Measurements from ENCODE around the gene ZSCAN30. TPM values are rescaled to one million over a fixed set of nuclear protein-coding genes. Genes with fewer than 3 reads are reported as not detected.

Gene ZSCAN30
- total and polyA plus RNA-seq, 2 of the 13 experiments (the other 11 are each of a cell fraction or from before 2014, with no cell fraction given) = 7.4 to 7.7 TPM

DNA sequence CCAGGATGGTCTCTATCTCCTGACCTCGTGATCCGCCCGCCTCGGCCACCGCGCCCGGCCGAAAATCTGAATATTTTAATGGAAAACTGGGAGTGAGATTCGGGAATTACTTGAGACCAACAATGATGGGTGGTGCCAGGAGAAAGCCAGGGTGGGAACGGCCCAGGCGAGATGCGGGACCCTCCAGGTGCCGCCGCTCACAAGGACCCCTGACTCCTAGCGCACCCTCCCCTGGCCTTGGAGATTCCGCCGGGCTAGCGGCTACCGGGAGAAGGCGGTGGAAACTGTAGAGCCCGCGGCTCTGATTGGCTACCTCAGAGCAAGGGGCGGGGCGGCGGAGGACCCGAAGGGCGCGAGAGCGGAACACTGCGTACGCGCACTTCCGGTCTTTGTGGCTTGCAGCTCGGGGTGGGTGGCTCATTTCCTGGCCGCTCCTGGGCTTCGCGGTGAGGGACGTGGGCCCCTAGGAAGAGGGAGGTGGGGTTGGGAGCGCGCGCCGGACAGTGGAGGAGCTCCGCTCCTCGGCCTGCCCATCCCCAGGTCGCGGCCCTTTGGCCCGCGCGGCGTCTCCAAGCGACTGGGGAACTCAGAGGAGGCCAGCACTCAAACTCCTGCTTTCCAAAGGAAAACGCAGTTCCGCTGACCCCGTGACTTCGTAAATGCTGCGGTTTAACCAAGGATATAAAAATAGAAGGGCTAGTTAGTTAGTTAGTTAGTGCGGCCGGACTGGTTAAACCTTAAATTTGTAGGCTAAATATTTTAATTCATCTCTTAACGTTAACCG, 49.2 kb downstream of the ZSCAN30 start, which contains the start of gene ZNF397 (continued):
- TF ChIP-seq ZNF713 (CRISPR knock-in tag; IDR thresholded peaks at IDR 0.05) = no peak
- TF ChIP-seq ZNF234 (CRISPR knock-in tag; conservative IDR thresholded peaks at IDR 0.05) = no peak
- TF ChIP-seq ZNF557 (CRISPR knock-in tag; IDR thresholded peaks at IDR 0.05) = peak; percentile 67; the same call in 1 of the 2 replicates
- no peak for TF ChIP-seq HMG20A (CRISPR knock-in tag; IDR thresholded peaks at IDR 0.05; ENCODE audit: borderline replicate concordance)
- TF ChIP-seq DPF2 (CRISPR knock-in tag; IDR thresholded peaks at IDR 0.05; ENCODE audit: borderline replicate concordance, low read depth) = no peak
- TF ChIP-seq, protein P1, sequence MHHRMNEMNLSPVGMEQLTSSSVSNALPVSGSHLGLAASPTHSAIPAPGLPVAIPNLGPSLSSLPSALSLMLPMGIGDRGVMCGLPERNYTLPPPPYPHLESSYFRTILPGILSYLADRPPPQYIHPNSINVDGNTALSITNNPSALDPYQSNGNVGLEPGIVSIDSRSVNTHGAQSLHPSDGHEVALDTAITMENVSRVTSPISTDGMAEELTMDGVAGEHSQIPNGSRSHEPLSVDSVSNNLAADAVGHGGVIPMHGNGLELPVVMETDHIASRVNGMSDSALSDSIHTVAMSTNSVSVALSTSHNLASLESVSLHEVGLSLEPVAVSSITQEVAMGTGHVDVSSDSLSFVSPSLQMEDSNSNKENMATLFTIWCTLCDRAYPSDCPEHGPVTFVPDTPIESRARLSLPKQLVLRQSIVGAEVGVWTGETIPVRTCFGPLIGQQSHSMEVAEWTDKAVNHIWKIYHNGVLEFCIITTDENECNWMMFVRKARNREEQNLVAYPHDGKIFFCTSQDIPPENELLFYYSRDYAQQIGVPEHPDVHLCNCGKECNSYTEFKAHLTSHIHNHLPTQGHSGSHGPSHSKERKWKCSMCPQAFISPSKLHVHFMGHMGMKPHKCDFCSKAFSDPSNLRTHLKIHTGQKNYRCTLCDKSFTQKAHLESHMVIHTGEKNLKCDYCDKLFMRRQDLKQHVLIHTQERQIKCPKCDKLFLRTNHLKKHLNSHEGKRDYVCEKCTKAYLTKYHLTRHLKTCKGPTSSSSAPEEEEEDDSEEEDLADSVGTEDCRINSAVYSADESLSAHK (CRISPR knock-in tag; IDR thresholded peaks at IDR 0.05; ENCODE audit: borderline replicate concordance) = no peak
- TF ChIP-seq, protein P2, sequence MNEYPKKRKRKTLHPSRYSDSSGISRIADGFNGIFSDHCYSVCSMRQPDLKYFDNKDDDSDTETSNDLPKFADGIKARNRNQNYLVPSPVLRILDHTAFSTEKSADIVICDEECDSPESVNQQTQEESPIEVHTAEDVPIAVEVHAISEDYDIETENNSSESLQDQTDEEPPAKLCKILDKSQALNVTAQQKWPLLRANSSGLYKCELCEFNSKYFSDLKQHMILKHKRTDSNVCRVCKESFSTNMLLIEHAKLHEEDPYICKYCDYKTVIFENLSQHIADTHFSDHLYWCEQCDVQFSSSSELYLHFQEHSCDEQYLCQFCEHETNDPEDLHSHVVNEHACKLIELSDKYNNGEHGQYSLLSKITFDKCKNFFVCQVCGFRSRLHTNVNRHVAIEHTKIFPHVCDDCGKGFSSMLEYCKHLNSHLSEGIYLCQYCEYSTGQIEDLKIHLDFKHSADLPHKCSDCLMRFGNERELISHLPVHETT (CRISPR knock-in tag; conservative IDR thresholded peaks at IDR 0.05) = peak; percentile 83
- TF ChIP-seq BRD4 (CRISPR knock-in tag; IDR thresholded peaks at IDR 0.05) = no peak
- TF ChIP-seq, protein P3, sequence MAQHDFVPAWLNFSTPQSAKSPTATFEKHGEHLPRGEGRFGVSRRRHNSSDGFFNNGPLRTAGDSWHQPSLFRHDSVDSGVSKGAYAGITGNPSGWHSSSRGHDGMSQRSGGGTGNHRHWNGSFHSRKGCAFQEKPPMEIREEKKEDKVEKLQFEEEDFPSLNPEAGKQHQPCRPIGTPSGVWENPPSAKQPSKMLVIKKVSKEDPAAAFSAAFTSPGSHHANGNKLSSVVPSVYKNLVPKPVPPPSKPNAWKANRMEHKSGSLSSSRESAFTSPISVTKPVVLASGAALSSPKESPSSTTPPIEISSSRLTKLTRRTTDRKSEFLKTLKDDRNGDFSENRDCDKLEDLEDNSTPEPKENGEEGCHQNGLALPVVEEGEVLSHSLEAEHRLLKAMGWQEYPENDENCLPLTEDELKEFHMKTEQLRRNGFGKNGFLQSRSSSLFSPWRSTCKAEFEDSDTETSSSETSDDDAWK (CRISPR knock-in tag; IDR thresholded peaks at IDR 0.05) = no peak
- TF ChIP-seq CREM (IDR thresholded peaks at IDR 0.05) = peak; percentile 41
- no peak for TF ChIP-seq CREM (CRISPR knock-in tag; IDR thresholded peaks at IDR 0.05)
- no peak for TF ChIP-seq RARG (CRISPR knock-in tag; IDR thresholded peaks at IDR 0.05; ENCODE audit: low read depth)
- TF ChIP-seq, protein P4, sequence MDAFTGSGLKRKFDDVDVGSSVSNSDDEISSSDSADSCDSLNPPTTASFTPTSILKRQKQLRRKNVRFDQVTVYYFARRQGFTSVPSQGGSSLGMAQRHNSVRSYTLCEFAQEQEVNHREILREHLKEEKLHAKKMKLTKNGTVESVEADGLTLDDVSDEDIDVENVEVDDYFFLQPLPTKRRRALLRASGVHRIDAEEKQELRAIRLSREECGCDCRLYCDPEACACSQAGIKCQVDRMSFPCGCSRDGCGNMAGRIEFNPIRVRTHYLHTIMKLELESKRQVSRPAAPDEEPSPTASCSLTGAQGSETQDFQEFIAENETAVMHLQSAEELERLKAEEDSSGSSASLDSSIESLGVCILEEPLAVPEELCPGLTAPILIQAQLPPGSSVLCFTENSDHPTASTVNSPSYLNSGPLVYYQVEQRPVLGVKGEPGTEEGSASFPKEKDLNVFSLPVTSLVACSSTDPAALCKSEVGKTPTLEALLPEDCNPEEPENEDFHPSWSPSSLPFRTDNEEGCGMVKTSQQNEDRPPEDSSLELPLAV (CRISPR knock-in tag; conservative IDR thresholded peaks at IDR 0.05; ENCODE audit: low read depth) = no peak
- no peak for TF ChIP-seq ARNT (IDR thresholded peaks at IDR 0.05)
- TF ChIP-seq ZNF430 (CRISPR knock-in tag; IDR thresholded peaks at IDR 0.05) = no peak; the same call in 1 of the 2 replicates
- peak; percentile 75 for TF ChIP-seq ZNF772 (CRISPR knock-in tag; IDR thresholded peaks at IDR 0.05)
- TF ChIP-seq RFXAP (CRISPR knock-in tag; IDR thresholded peaks at IDR 0.05; ENCODE audit: borderline replicate concordance) = peak; percentile 85; the same call in 1 of the 2 replicates

All from HepG2 (cell line).